ENCODE measurements around the gene VDR. TPM values are rescaled to one million over a fixed set of nuclear protein-coding genes. Genes with fewer than 3 reads are reported as not detected.

Gene VDR
- total RNA-seq, 1 donor from 2014 or later: 0.33 TPM

- no peaks in the 10 kb centered on the region for H3K36me3 ChIP-seq
- no peak for TF ChIP-seq CTCF (IDR thresholded peaks at IDR 0.05; ENCODE audit: borderline replicate concordance)
- DNase-seq: no peak
- no peaks in the 10 kb centered on the region for H3K9me3 ChIP-seq (replicated peaks)
- intact Hi-C loops (cut with micrococcal nuclease): no loop called here
- H3K4me1 ChIP-seq: no peaks in the 10 kb centered on the region
- H3K27me3 ChIP-seq (ENCODE audit: low read depth): peaks cover 13% of the 10 kb centered on the region
- no peak overlapping the region for H3K27ac ChIP-seq (replicated peaks)
- no peak overlapping the region for H3K4me3 ChIP-seq
Observed at GRCh38 chr12:47920913-47921312, 16.1 kb upstream of the VDR start.

- H3K27ac ChIP-seq (replicated peaks): no peak overlapping the region
- DNase-seq: no peak
- H3K4me3 ChIP-seq: no peak overlapping the region
- H3K9me3 ChIP-seq (replicated peaks): no peaks in the 10 kb centered on the region
- H3K36me3 ChIP-seq: no peaks in the 10 kb centered on the region
- no peaks in the 10 kb centered on the region for H3K4me1 ChIP-seq
- intact Hi-C loops (cut with micrococcal nuclease): no loop called here
- no peak for TF ChIP-seq CTCF (IDR thresholded peaks at IDR 0.05; ENCODE audit: borderline replicate concordance)
- H3K27me3 ChIP-seq (ENCODE audit: low read depth): no peaks in the 10 kb centered on the region
Observed at GRCh38 chr12:47913081-47913480, 8.3 kb upstream of the VDR start.

GRCh38 chr12:47912556-47912955 lies 7.8 kb upstream of the VDR start:
- Histone ChIP-seq H3K27me3 (ENCODE audit: low read depth) (no peaks in the 10 kb centered on the region), H3K4me1 (no peaks in the 10 kb centered on the region)
- intact Hi-C loops (cut with micrococcal nuclease): no loop called here

GRCh38 chr12:47910981-47911380 lies 6.2 kb upstream of the VDR start:
- DNase-seq: no peak
- no peak for TF ChIP-seq CTCF (IDR thresholded peaks at IDR 0.05; ENCODE audit: borderline replicate concordance)
- Histone ChIP-seq H3K4me3 (no peak overlapping the region), H3K27ac (replicated peaks) (no peak overlapping the region), H3K9me3 (replicated peaks) (no peaks in the 10 kb centered on the region), H3K27me3 (ENCODE audit: low read depth) (no peaks in the 10 kb centered on the region), H3K36me3 (no peaks in the 10 kb centered on the region), H3K4me1 (no peaks in the 10 kb centered on the region)
- intact Hi-C loops (cut with micrococcal nuclease): no loop called here

More at GRCh38 chr12:47912556-47912955, 7.8 kb upstream of the VDR start:
- no peaks in the 10 kb centered on the region for H3K36me3 ChIP-seq
- no peak for DNase-seq
- no peaks in the 10 kb centered on the region for H3K9me3 ChIP-seq (replicated peaks)
- H3K27ac ChIP-seq (replicated peaks): no peak overlapping the region
- H3K4me3 ChIP-seq: no peak overlapping the region
- TF ChIP-seq CTCF (IDR thresholded peaks at IDR 0.05; ENCODE audit: borderline replicate concordance): no peak

GRCh38 chr12:47910486-47910885 lies 5.7 kb upstream of the VDR start:
- Histone ChIP-seq H3K27ac (replicated peaks) (no peak overlapping the region), H3K36me3 (no peaks in the 10 kb centered on the region), H3K27me3 (ENCODE audit: low read depth) (no peaks in the 10 kb centered on the region), H3K4me1 (peaks cover 2% of the 10 kb centered on the region), H3K9me3 (replicated peaks) (no peaks in the 10 kb centered on the region), H3K4me3 (no peak overlapping the region)
- no peak for TF ChIP-seq CTCF (IDR thresholded peaks at IDR 0.05; ENCODE audit: borderline replicate concordance)
- no peak for DNase-seq
- intact Hi-C loops (cut with micrococcal nuclease): no loop called here

All from left ventricle myocardium inferior (tissue), 1 donor.